Keratinocyte (primary cell): ENCODE measurements around the gene IFNL1. TPM values are rescaled to one million over a fixed set of nuclear protein-coding genes. Genes with fewer than 3 reads are reported as not detected.

Experiments
- DNase-seq: peaks from one replicate; pipeline ENCODE4 v3.0.0-alpha.2; 2011; ENCODE audit warnings: low read depth, missing footprints, low spot score
- FAIRE-seq: peaks from 2 replicates; lab custom pipeline; 2011; peaks lifted over from hg19 to GRCh38; lab: Jason Lieb, UNC
- H2AFZ ChIP-seq: 2 replicates; pipeline ENCODE4 v1.6.0; 2012; ENCODE audit warnings: low read length, control low read depth, inconsistent platforms; ENCODE audit not compliant: control insufficient read depth
- H3K27ac ChIP-seq: 2 replicates; pipeline ENCODE4 v1.5.1; 2011; ENCODE audit warnings: low read length; ENCODE audit not compliant: control insufficient read depth, insufficient read depth
- H3K27me3 ChIP-seq: 3 replicates; pipeline ENCODE4 v1.6.0; 2011; ENCODE audit warnings: low read length; ENCODE audit not compliant: control insufficient read depth, insufficient read depth; ENCODE audit errors: extremely low read depth
- H3K36me3 ChIP-seq, 2 experiments: 2 replicates in 1 of 2; 3 replicates in 1 of 2; pipeline ENCODE4 v1.5.1; 2011; ENCODE audit warnings: low read length in 2 of 2, mild to moderate bottlenecking in 1 of 2; ENCODE audit not compliant: control insufficient read depth in 2 of 2, insufficient read depth in 2 of 2; ENCODE audit errors: extremely low read depth in 1 of 2
- H3K4me1 ChIP-seq: 3 replicates; pipeline ENCODE4 v1.5.1; 2011; ENCODE audit warnings: low read length; ENCODE audit not compliant: control insufficient read depth, insufficient read depth; ENCODE audit errors: extremely low read depth
- H3K4me2 ChIP-seq: 3 replicates; pipeline ENCODE4 v1.6.0; 2011; ENCODE audit warnings: low read depth, low read length; ENCODE audit not compliant: control insufficient read depth, insufficient read depth; ENCODE audit errors: extremely low read depth
- H3K4me3 ChIP-seq, 3 experiments: fragments of 200-600 bp in 1 of 3; sonication (generic) in 1 of 3; 2 replicates in 2 of 3; 3 replicates in 1 of 3; pipeline ENCODE4 v1.5.1; 2011 to 2016; ENCODE audit warnings: low read length in 3 of 3, mild to moderate bottlenecking in 3 of 3, control low read depth in 2 of 3, inconsistent platforms in 1 of 3, low read depth in 1 of 3, mixed read lengths in 1 of 3, mixed run types in 1 of 3, moderate library complexity in 1 of 3; ENCODE audit not compliant: control insufficient read depth in 2 of 3, insufficient read depth in 2 of 3; ENCODE audit errors: extremely low read depth in 1 of 3
- H3K79me2 ChIP-seq: 2 replicates; pipeline ENCODE4 v1.6.0; 2012; ENCODE audit warnings: low read length; ENCODE audit not compliant: control insufficient read depth, insufficient read depth
- H3K9ac ChIP-seq: 3 replicates; pipeline ENCODE4 v1.6.0; 2011; ENCODE audit warnings: low read length; ENCODE audit not compliant: control insufficient read depth, insufficient read depth; ENCODE audit errors: extremely low read depth
- H3K9me1 ChIP-seq: 3 replicates; pipeline ENCODE4 v1.6.0; 2011; ENCODE audit warnings: low read length; ENCODE audit not compliant: control insufficient read depth, insufficient read depth; ENCODE audit errors: extremely low read depth
- H3K9me3 ChIP-seq: 2 replicates; pipeline ENCODE4 v1.5.1; 2012; ENCODE audit warnings: low read depth, low read length; ENCODE audit not compliant: control insufficient read depth
- H4K20me1 ChIP-seq: 3 replicates; pipeline ENCODE4 v1.6.0; 2011; ENCODE audit warnings: low read length; ENCODE audit not compliant: control insufficient read depth, insufficient read depth; ENCODE audit errors: extremely low read depth
- CTCF ChIP-seq, 3 experiments: IDR thresholded peaks in 1 of 3; conservative IDR thresholded peaks in 1 of 3; optimal IDR thresholded peaks in 1 of 3; 2 replicates in 2 of 3; 3 replicates in 1 of 3; pipeline versions ENCODE3 to v1.5.1; 2011; ENCODE audit warnings: low read length in 3 of 3, mild to moderate bottlenecking in 3 of 3, moderate library complexity in 2 of 3, control low read depth in 1 of 3, inconsistent platforms in 1 of 3; ENCODE audit not compliant: insufficient read depth in 2 of 3; ENCODE audit errors: extremely low read depth in 1 of 3
- EZH2 ChIP-seq: IDR thresholded peaks from one replicate; pipeline ENCODE4 v1.6.1; 2012; ENCODE audit warnings: inconsistent platforms, mild to moderate bottlenecking, low read length, moderate library complexity
- dilution Hi-C: fragments of 300-500 bp; cut with MboI; formaldehyde crosslinking; loops from one replicate; pipeline ENCODE4 v1.7.0; 2020; ENCODE audit warnings: low sequenced_read_pairs; ENCODE audit not compliant: extremely low pct_ligation_motif_present
- polyA plus RNA-seq, 5 experiments: library from polyadenylated mRNA; depleted of rRNA in 3 of 5; stranded (reverse) in 3 of 5; stranded (forward) in 1 of 5; unstranded in 1 of 5; fragments of >200 nt; gene quantifications; 1 replicate in 1 of 5; 2 replicates in 3 of 5; 3 replicates in 1 of 5; pipeline versions ENCODE4 v1.2.1 to v1.2.3, GENCODE V29; 2011 to 2012; ENCODE audit warnings: missing spikeins in 2 of 5, low read depth in 1 of 5, low replicate concordance in 1 of 5

IFNL1 gene
- polyA plus RNA-seq, 1 donor (not counting 4 experiments of a cell fraction or from before 2014, with no cell fraction given): not detected

DNA sequence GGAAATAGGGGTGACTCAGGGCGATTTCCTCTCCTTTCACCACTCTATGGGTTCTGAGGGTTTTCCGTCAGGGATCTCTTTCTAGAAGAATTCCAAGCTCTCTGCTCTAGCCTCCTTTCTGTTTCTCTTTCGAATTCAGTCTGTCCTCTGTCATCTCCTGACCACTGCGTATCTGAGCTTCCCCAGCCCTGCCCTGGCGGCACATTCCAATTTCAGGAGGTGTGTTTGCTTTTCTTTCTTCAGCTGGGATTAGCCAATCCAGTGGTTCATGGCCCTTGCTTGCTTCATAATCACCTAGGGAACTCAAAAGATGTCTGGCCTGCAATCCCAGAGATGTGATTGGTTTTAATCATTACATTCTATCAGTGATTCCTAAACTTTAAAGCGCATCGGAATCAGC, 18.6 kb upstream of the IFNL1 start:
- H3K9me1 ChIP-seq: no peaks in the 10 kb centered on the region
- no peaks in the 10 kb centered on the region for H3K36me3 ChIP-seq
- TF ChIP-seq EZH2 (no peak), CTCF (optimal IDR thresholded peaks at IDR 0.05 in 1 of 3, IDR thresholded peaks at IDR 0.05 in 1 of 3, conservative IDR thresholded peaks at IDR 0.05 in 1 of 3; ENCODE audit: extremely low read depth in 1 of 3, insufficient read depth in 2 of 3, low read length in 3 of 3) (no peak)
- no peak overlapping the region for H3K9ac ChIP-seq
- H3K9me3 ChIP-seq: no peaks in the 10 kb centered on the region
- H3K27me3 ChIP-seq: peaks cover 16% of the 10 kb centered on the region
- DNase-seq (no peak), FAIRE-seq (no peak)
- no peak overlapping the region for H3K27ac ChIP-seq
- dilution Hi-C loops: no loop called here
- no peak overlapping the region for H3K4me3 ChIP-seq
- H3K4me1 ChIP-seq: no peaks in the 10 kb centered on the region
- H3K79me2 ChIP-seq: no peaks in the 10 kb centered on the region
- no peak overlapping the region for H2AFZ ChIP-seq
- H4K20me1 ChIP-seq: no peaks in the 10 kb centered on the region
- H3K4me2 ChIP-seq: no peak overlapping the region

GRCh38 chr19:39282021-39282420, 14.2 kb upstream of the IFNL1 start:
- no peak overlapping the region for H3K9ac ChIP-seq
- DNase-seq (no peak), FAIRE-seq (no peak)
- H4K20me1 ChIP-seq: no peaks in the 10 kb centered on the region
- no peaks in the 10 kb centered on the region for H3K27me3 ChIP-seq
- H3K4me3 ChIP-seq: no peak overlapping the region
- no peaks in the 10 kb centered on the region for H3K79me2 ChIP-seq
- TF ChIP-seq EZH2 (no peak), CTCF (optimal IDR thresholded peaks at IDR 0.05 in 1 of 3, IDR thresholded peaks at IDR 0.05 in 1 of 3, conservative IDR thresholded peaks at IDR 0.05 in 1 of 3; ENCODE audit: extremely low read depth in 1 of 3, insufficient read depth in 2 of 3, low read length in 3 of 3) (no peak)
- no peak overlapping the region for H3K4me2 ChIP-seq
- no peak overlapping the region for H2AFZ ChIP-seq
- dilution Hi-C loops: no loop called here
- no peak overlapping the region for H3K27ac ChIP-seq
- no peaks in the 10 kb centered on the region for H3K36me3 ChIP-seq
- no peaks in the 10 kb centered on the region for H3K9me1 ChIP-seq
- H3K4me1 ChIP-seq: no peaks in the 10 kb centered on the region
- H3K9me3 ChIP-seq: no peaks in the 10 kb centered on the region
